AG04450 (cell line): ENCODE data around the gene MYO1A. TPM values are rescaled to one million over a fixed set of nuclear protein-coding genes. Genes with fewer than 3 reads are reported as not detected.

Source experiments
- CTCF ChIA-PET: fragments of 300-600, 350-600 bp; formaldehyde crosslinking; extraction: SDS; loops from one replicate; lab custom pipeline; 2022; ENCODE audit warnings: antibody characterized with exemption, inconsistent platforms; lab: Charles Lee
- POLR2A ChIA-PET: fragments of 350-600 bp; formaldehyde crosslinking; extraction: SDS; loops from one replicate; lab custom pipeline; 2021; ENCODE audit warnings: antibody characterized with exemption, inconsistent platforms; lab: Yijun Ruan, JAX
- DNase-seq: peaks from one replicate; pipeline ENCODE4 v3.0.0-alpha.2; 2011; ENCODE audit warnings: low read depth, low spot score
- H3K27ac ChIP-seq: one replicate; pipeline ENCODE4 v1.5.1; 2012; ENCODE audit warnings: low read depth, low read length, control low read depth
- H3K27me3 ChIP-seq: one replicate; pipeline ENCODE4 v1.6.0; 2012; ENCODE audit warnings: low read length; ENCODE audit not compliant: control insufficient read depth, insufficient read depth
- H3K4me3 ChIP-seq: 2 replicates; pipeline ENCODE4 v1.5.1; 2011; ENCODE audit warnings: mild to moderate bottlenecking, low read depth, low read length, control low read depth
- H3K9me3 ChIP-seq: 2 replicates; pipeline ENCODE4 v1.5.1; 2012; ENCODE audit warnings: low read length; ENCODE audit not compliant: control insufficient read depth, insufficient read depth
- CTCF ChIP-seq: IDR thresholded peaks from 2 replicates; pipeline ENCODE4 v1.5.1; 2011; ENCODE audit warnings: low read depth, low read length, control low read depth, inconsistent platforms
- polyA plus RNA-seq: library from polyadenylated mRNA; depleted of rRNA; stranded (reverse); fragments of >200 nt; gene quantifications from 2 replicates; pipeline ENCODE4 v1.2.3, GENCODE V29; 2011

Gene MYO1A
- polyA plus RNA-seq, 1 experiment = not detected

DNA sequence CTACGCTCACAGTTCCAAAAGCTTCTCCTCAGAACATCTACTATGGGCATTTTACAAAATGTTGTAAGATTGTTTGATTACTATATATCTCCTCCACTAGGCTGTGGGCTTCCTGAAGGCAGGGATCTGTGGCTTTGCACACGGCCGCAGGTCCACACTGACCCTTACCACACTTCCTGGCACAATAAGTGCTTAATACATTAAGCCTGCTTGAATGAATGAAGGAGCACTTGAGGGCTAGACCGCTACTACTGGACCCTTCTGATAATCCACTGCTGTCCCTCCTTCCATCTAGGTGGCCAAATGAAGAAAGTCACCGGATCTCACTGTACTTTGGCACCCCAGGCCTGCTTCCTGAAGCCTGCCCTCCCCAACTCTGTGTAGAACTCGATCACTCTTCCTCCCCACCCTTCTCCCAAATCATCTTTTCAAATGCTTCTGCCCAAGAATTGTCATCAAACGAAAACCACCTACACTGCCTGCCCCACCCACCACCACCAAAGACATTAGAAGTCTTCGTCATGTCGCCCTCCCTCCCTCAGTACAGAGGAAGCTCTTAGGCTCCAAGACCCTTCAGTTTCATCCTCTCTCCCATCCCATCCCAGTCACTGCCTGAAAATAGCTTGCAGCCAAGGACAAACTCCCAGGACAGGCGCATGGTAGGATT, 43.0 kb downstream of the MYO1A start:
- Histone ChIP-seq H3K27me3 (no peaks in the 10 kb centered on the region), H3K27ac (no peak overlapping the region), H3K4me3 (peak overlapping the region; percentile 48), H3K9me3 (no peaks in the 10 kb centered on the region; the same call in 1 of the 2 replicates)
- ChIA-PET CTCF (interaction anchor here (0.5 to 15.4 kb wide), 15 partner anchors 8 to 371 kb away, joined by 3 to 273 read pairs (median 4); partner anchors contain the start of genes MYO1A and TAC3), POLR2A (no interaction called here)
- no peak for DNase-seq
- TF ChIP-seq CTCF = no peak

- CTCF ChIA-PET = interaction anchor here (0.7 to 15.4 kb wide), 20 partner anchors 9 to 371 kb away, joined by 3 to 273 read pairs (median 4); partner anchors contain the start of genes MYO1A, STAT6 and TAC3
- H3K9me3 ChIP-seq = no peaks in the 10 kb centered on the region; the same call in 1 of the 2 replicates
- TF ChIP-seq CTCF = peak; percentile 46
- POLR2A ChIA-PET = no interaction called here
- no peak for DNase-seq
- no peaks in the 10 kb centered on the region for H3K27me3 ChIP-seq
- H3K4me3 ChIP-seq = peak within 1 kb of the TSS; percentile 79
- peak within 1 kb of the TSS; percentile 57 for H3K27ac ChIP-seq
Measured at GRCh38 chr12:57005980-57006808, 43.7 kb downstream of the MYO1A start, which contains the start of gene ZBTB39. Gene ZBTB39 (minus strand): TSS chr12:57006546. CDS start chr12:57004917, 1,629 bp downstream.

GRCh38 chr12:57004651-57005050, 45.3 kb downstream of the MYO1A start:
- ChIA-PET POLR2A (no interaction called here), CTCF (interaction anchor here (0.9 to 15.4 kb wide), 8 partner anchors 16 to 368 kb away, joined by 3 to 273 read pairs (median 8); partner anchors contain the start of gene STAT6)
- Histone ChIP-seq H3K27me3 (no peaks in the 10 kb centered on the region), H3K9me3 (no peaks in the 10 kb centered on the region; the same call in 1 of the 2 replicates), H3K4me3 (0 out of 2 replicates have a peak overlapping the region, but pooled peaks have one; percentile 10), H3K27ac (no peak overlapping the region)
- DNase-seq = no peak
- no peak for TF ChIP-seq CTCF

- Histone ChIP-seq H3K27ac (no peak overlapping the region), H3K9me3 (no peaks in the 10 kb centered on the region; the same call in 1 of the 2 replicates), H3K4me3 (no peak overlapping the region), H3K27me3 (no peaks in the 10 kb centered on the region)
- ChIA-PET POLR2A (no interaction called here), CTCF (interaction anchor here (3.4 to 15.4 kb wide), 3 partner anchors 56 to 247 kb away, joined by 27 to 273 read pairs (median 83); partner anchors contain the start of gene HSD17B6)
- DNase-seq = no peak
- no peak for TF ChIP-seq CTCF
Measured at GRCh38 chr12:57003395-57003794, 46.5 kb downstream of the MYO1A start.
